Trophoblast cell (in vitro differentiated cells and primary cell): ENCODE measurements around the gene GFPT2.
A peak's percentile ranks its signal among the peaks of the same experiment; 100 is the strongest.

Experiments
- DNase-seq, 2 donors: peaks; one replicate each; pipeline ENCODE4 v3.0.0-alpha.2; 2016
- H2AFZ ChIP-seq: 2 replicates; pipeline ENCODE4 v1.6.1; 2013; ENCODE audit warnings: low read length, moderate library complexity, mild to moderate bottlenecking; ENCODE audit not compliant: insufficient read depth, poor library complexity
- H2AK5ac ChIP-seq: 2 replicates; pipeline ENCODE4 v1.6.1; 2013; ENCODE audit warnings: mild to moderate bottlenecking, low read length
- H2BK120ac ChIP-seq: 2 replicates; pipeline ENCODE4 v1.6.1; 2013; ENCODE audit warnings: low read length, mild to moderate bottlenecking, moderate library complexity; ENCODE audit not compliant: insufficient read depth, poor library complexity
- H2BK12ac ChIP-seq: 2 replicates; pipeline ENCODE4 v1.6.1; 2013; ENCODE audit warnings: mild to moderate bottlenecking, low read length, moderate library complexity
- H2BK5ac ChIP-seq: 2 replicates; pipeline ENCODE4 v1.6.1; 2013; ENCODE audit warnings: low read length, low read depth, moderate library complexity, mild to moderate bottlenecking; ENCODE audit not compliant: poor library complexity
- H3K14ac ChIP-seq: 2 replicates; pipeline ENCODE4 v1.6.1; 2013; ENCODE audit warnings: mild to moderate bottlenecking, low read length
- H3K18ac ChIP-seq: 2 replicates; pipeline ENCODE4 v1.6.1; 2013; ENCODE audit warnings: mild to moderate bottlenecking, low read length
- H3K23ac ChIP-seq: 2 replicates; pipeline ENCODE4 v1.6.1; 2013; ENCODE audit warnings: low read length
- H3K27ac ChIP-seq: 2 replicates; pipeline ENCODE4 v1.5.1; 2013; ENCODE audit warnings: low read depth, mild to moderate bottlenecking, inconsistent platforms, low read length, moderate library complexity
- H3K27me3 ChIP-seq: 2 replicates; pipeline ENCODE4 v1.6.1; 2013; ENCODE audit warnings: inconsistent platforms, mild to moderate bottlenecking, low read length, moderate library complexity; ENCODE audit not compliant: insufficient read depth
- H3K36me3 ChIP-seq, 2 experiments: 1 replicate in 1 of 2; 2 replicates in 1 of 2; pipeline ENCODE4 v1.6.1; 2013; ENCODE audit warnings: low read length in 2 of 2, mild to moderate bottlenecking in 2 of 2, moderate library complexity in 1 of 2; ENCODE audit not compliant: insufficient read depth in 2 of 2, control insufficient read depth in 1 of 2
- H3K4ac ChIP-seq: 2 replicates; pipeline ENCODE4 v1.6.1; 2013; ENCODE audit warnings: low read depth, mild to moderate bottlenecking, low read length, moderate library complexity
- H3K4me1 ChIP-seq, 2 experiments: 1 replicate in 1 of 2; 2 replicates in 1 of 2; pipeline ENCODE4 v1.6.1; 2013; ENCODE audit warnings: low read length in 2 of 2, mild to moderate bottlenecking in 2 of 2, moderate library complexity in 1 of 2; ENCODE audit not compliant: insufficient read depth in 2 of 2, control insufficient read depth in 1 of 2
- H3K4me2 ChIP-seq: 2 replicates; pipeline ENCODE4 v1.6.1; 2013; ENCODE audit warnings: inconsistent platforms, mild to moderate bottlenecking, low read length, moderate library complexity
- H3K4me3 ChIP-seq: 2 replicates; pipeline ENCODE4 v1.5.1; 2013; ENCODE audit warnings: mild to moderate bottlenecking, low read depth, low read length, inconsistent platforms
- H3K79me1 ChIP-seq: one replicate; pipeline ENCODE4 v1.6.1; 2013; ENCODE audit warnings: low read length
- H3K79me2 ChIP-seq: 2 replicates; pipeline ENCODE4 v1.6.1; 2013; ENCODE audit warnings: low read length, mild to moderate bottlenecking; ENCODE audit not compliant: control insufficient read depth, insufficient read depth, poor library complexity
- H3K9ac ChIP-seq: 2 replicates; pipeline ENCODE4 v1.6.1; 2013; ENCODE audit warnings: mild to moderate bottlenecking, low read length
- H3K9me3 ChIP-seq: 2 replicates; pipeline ENCODE4 v1.6.1; 2013; ENCODE audit warnings: low read depth, mild to moderate bottlenecking, control low read depth, inconsistent platforms, low read length; ENCODE audit not compliant: insufficient read depth
- H4K12ac ChIP-seq: 2 replicates; pipeline ENCODE4 v1.6.1; 2013; ENCODE audit warnings: low read depth, mild to moderate bottlenecking, low read length, moderate library complexity
- H4K8ac ChIP-seq: 2 replicates; pipeline ENCODE4 v1.6.1; 2013; ENCODE audit warnings: low read depth, mild to moderate bottlenecking, low read length, moderate library complexity
- H4K91ac ChIP-seq: one replicate; pipeline ENCODE4 v1.6.1; 2013; ENCODE audit warnings: low read depth, mild to moderate bottlenecking, low read length, moderate library complexity
- WGBS: extraction: QIAGEN DNeasy Blood & Tissue Kit; methylation state at CpG from one replicate; pipeline ENCODE4 v1.1.7; 2013; ENCODE audit warnings: missing lambda C conversion rate; ENCODE audit not compliant: insufficient read length, insufficient coverage; ENCODE audit errors: extremely low coverage; 5-methylcytosine and 5-hydroxymethylcytosine counted together

The GFPT2 gene

DNA sequence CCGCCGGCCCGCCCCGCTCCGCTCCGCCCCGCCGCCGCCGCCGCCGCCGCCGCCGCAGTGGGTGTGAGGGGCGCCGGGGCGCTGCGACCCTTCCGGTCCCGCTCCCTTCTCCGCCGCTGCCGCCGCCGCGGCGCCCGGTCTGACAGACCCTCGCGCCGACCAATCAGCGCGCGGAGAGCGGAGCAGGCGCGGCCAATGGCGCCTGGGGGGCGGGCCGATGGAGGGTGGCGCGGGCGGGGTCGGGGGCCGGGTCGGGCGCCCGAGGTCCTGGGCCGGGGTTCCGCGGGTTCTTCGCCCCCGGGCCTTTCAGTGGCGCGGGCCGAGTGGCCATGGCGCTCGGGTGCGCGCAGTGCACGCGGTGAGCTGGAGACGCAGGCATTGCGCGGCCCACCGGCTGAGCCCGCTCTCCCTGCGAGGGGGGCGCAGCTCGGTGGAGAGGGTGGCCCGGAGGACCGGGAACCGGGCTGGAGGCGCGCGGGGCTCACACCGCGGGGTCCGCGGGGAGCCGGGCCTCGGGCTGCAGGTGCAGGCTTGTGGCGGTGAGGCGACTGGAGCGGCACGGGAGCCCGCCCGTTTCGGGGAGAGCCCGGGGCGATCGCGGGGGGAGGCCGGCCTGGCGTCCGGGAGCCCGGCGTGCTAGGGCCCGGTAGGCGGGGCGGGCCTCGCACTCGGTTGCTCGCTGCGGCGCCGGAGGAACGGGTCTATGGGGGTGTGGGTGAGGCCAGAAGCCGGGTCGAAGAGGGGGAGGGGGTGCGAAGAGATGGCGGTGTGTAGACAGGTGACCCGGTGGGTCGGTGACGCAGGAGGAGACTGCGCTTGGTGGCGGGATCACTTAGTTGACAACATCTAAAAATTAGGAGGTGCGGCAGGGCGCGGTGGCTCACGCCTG lies 60.9 kb downstream of the GFPT2 start, which contains the start of gene MAPK9:
MAPK9 (minus strand) TSS at position 141 of the 889 bp plus-strand sequence. CDS start 11,522 bp downstream, outside the sequence.
- Histone ChIP-seq H3K4ac (peak within 1 kb of the TSS; percentile 60), H3K27ac (peak within 1 kb of the TSS; percentile 73), H2BK120ac (peak within 1 kb of the TSS; percentile 69), H3K79me2 (peaks cover 11% of the 10 kb centered on the region), H2AFZ (peak within 1 kb of the TSS; percentile 100), H3K14ac (peak within 1 kb of the TSS; percentile 97), H3K23ac (no peak within 1 kb of the TSS), H3K9ac (peak within 1 kb of the TSS; percentile 86), H2BK12ac (peak within 1 kb of the TSS; percentile 74), H4K8ac (peak within 1 kb of the TSS; percentile 96), H3K4me3 (peak within 1 kb of the TSS; percentile 99), H3K18ac (peak within 1 kb of the TSS; percentile 70), H3K27me3 (no peaks in the 10 kb centered on the region), H3K9me3 (no peaks in the 10 kb centered on the region), H2BK5ac (peak within 1 kb of the TSS; percentile 93), H3K4me1 (peaks cover 6 to 23% of the 10 kb centered on the region in 2 experiments), H3K79me1 (peaks cover 9% of the 10 kb centered on the region), H3K36me3 (no peaks in the 10 kb centered on the region), H4K12ac (peak within 1 kb of the TSS; percentile 92), H4K91ac (peak within 1 kb of the TSS; percentile 80), H2AK5ac (no peak within 1 kb of the TSS), H3K4me2 (peak within 1 kb of the TSS; percentile 97)
- DNase-seq = peak; percentile 71 to 91
- WGBS = no CpG with 5 or more reads among the region's 122 CpGs

DNA sequence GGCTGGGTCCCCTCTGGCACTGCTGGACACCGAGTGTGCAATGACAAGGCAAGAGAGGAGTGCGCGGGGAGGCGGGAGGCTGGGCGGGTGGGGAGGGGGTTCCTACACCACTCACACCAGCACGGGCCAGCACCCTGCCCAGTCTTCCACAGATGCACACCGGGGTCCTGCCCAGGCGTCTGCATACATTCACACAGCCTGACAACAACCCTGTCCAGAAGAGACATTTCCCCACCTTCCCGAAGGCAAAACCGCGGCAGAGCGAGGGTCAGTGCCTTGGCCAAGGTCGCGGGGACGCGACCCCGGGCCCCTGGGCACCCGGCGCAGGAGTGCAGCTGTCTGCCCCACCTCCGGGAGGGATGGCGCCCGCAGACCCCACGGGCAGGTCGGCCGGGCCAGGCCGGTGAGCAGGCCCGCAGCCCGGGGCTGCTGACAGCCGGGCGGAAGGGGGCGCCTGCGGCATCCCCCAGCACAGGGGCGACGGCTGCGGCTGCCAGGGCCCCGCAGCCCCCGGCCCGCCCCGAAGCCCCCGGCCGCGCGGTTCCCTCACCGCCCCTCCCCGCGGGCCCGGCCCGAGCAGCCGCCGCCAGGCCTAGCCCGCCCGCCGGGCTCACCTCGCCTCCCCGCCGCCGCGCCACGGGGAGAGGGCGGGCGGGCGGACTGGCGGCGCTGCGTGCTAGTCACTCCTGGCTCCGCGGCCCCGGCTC lies 61.7 kb downstream of the GFPT2 start:
- H4K12ac ChIP-seq = peak overlapping the region; percentile 5
- DNase-seq = peak; percentile 54 to 59

DNA sequence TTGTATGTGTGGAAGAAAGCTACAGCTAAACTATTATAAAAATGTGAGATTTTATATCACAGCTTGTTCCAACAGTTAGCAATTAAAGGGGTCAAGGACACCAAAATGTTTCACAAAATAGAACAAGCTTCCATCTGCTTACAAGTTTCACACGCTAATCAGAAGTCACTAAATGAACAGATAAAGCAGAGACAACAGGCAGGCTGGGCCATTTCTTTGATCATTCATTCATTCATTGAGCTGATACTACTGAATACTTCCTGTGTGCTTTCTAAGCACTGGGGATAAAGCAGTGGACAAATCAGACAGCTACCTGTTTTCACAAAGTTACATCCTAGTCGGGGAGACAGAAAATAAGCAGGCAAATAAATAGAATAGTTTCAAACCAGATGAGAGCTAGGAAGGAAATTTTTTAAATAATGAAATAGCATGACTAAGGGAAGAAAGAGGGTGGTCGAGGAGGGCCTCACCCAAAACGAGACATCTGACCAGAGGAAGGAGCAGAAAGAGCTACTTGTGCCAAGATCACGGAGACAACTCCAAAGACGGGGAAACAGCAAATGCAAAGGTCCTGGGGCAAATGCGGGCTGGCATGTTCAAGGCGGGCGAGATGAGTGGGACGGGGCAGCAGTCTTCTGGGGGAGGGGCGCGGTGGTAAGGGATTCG lies 62.4 kb downstream of the GFPT2 start:
- Histone ChIP-seq H3K36me3 (peaks cover 3 to 4% of the 10 kb centered on the region in 2 experiments), H3K27ac (no peak overlapping the region), H2AFZ (no peak overlapping the region), H3K79me2 (peaks cover 13% of the 10 kb centered on the region), H4K8ac (no peak overlapping the region), H2AK5ac (no peak overlapping the region), H3K79me1 (peaks cover 9% of the 10 kb centered on the region), H4K12ac (no peak overlapping the region), H3K23ac (no peak overlapping the region), H3K4ac (peak overlapping the region; percentile 60), H3K4me3 (peak overlapping the region; percentile 87), H4K91ac (no peak overlapping the region), H2BK12ac (no peak overlapping the region), H3K14ac (no peak overlapping the region), H3K4me1 (peaks cover 6 to 23% of the 10 kb centered on the region in 2 experiments), H3K9me3 (no peaks in the 10 kb centered on the region), H3K18ac (peak overlapping the region; percentile 46), H2BK120ac (no peak overlapping the region), H3K27me3 (no peaks in the 10 kb centered on the region), H2BK5ac (no peak overlapping the region), H3K9ac (no peak overlapping the region), H3K4me2 (peak overlapping the region; percentile 97)
- no CpG with 5 or more reads among the region's 13 CpGs for WGBS
- peak; percentile 37 to 47 for DNase-seq

More for the DNA sequence above, 61.7 kb downstream of the GFPT2 start:
- H4K8ac ChIP-seq = peak overlapping the region; percentile 1
- no CpG with 5 or more reads among the region's 68 CpGs for WGBS
- peaks cover 13% of the 10 kb centered on the region for H3K79me2 ChIP-seq
- peak overlapping the region; percentile 85 for H3K9ac ChIP-seq
- H2BK12ac ChIP-seq = no peak overlapping the region
- no peak overlapping the region for H2AFZ ChIP-seq
- no peak overlapping the region for H3K14ac ChIP-seq
- H3K9me3 ChIP-seq = no peaks in the 10 kb centered on the region
- peaks cover 9% of the 10 kb centered on the region for H3K79me1 ChIP-seq
- H3K18ac ChIP-seq = peak overlapping the region; percentile 46
- no peak overlapping the region for H3K23ac ChIP-seq
- H3K27ac ChIP-seq = peak overlapping the region; percentile 50
- H3K4me2 ChIP-seq = peak overlapping the region; percentile 97
- no peak overlapping the region for H2AK5ac ChIP-seq
- H3K36me3 ChIP-seq = peaks cover 3% of the 10 kb centered on the region in 2 experiments
- peaks cover 6 to 23% of the 10 kb centered on the region in 2 experiments for H3K4me1 ChIP-seq
- no peak overlapping the region for H2BK120ac ChIP-seq
- peak overlapping the region; percentile 60 for H3K4ac ChIP-seq
- peak overlapping the region; percentile 87 for H3K4me3 ChIP-seq
- no peaks in the 10 kb centered on the region for H3K27me3 ChIP-seq
- peak overlapping the region; percentile 7 for H2BK5ac ChIP-seq
- peak overlapping the region; percentile 5 for H4K91ac ChIP-seq

DNA sequence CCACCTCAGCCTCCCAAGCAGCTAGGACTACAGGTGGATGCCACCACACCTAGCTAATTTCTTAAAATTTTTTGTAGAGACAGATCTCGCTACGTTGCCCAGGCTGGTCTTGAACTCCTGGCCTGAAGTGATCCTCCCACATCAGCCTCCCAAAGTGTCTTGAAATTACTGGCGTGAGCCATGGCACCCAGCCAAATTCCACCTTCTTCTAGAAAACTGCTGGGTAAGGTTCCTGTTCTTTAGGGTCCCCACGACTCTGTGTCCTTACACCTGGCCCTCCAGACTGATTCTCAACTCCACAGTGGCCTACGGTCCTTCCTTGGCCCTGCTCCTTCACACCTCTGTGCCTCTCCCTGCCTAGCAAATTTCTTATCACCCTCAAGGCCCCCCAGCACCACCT lies 63.2 kb downstream of the GFPT2 start:
- Histone ChIP-seq H4K12ac (no peak overlapping the region), H2AK5ac (no peak overlapping the region), H3K27ac (no peak overlapping the region), H3K9me3 (no peaks in the 10 kb centered on the region), H3K23ac (no peak overlapping the region), H3K4me2 (no peak overlapping the region), H2BK5ac (no peak overlapping the region), H3K4ac (no peak overlapping the region), H4K91ac (no peak overlapping the region), H4K8ac (no peak overlapping the region), H3K4me3 (no peak overlapping the region), H3K27me3 (no peaks in the 10 kb centered on the region), H3K36me3 (peaks cover 3 to 4% of the 10 kb centered on the region in 2 experiments), H3K79me2 (peaks cover 13% of the 10 kb centered on the region), H3K79me1 (peaks cover 9% of the 10 kb centered on the region), H2BK12ac (no peak overlapping the region), H2BK120ac (no peak overlapping the region), H3K14ac (no peak overlapping the region), H2AFZ (no peak overlapping the region), H3K18ac (no peak overlapping the region), H3K4me1 (peaks cover 6 to 23% of the 10 kb centered on the region in 2 experiments), H3K9ac (no peak overlapping the region)
- no peak for DNase-seq
- WGBS = no CpG with 5 or more reads among the region's 5 CpGs
